HL-60 (cell line): ENCODE results near the gene RGS11.
"Not testable (repeated sequence)": the region's sequence is repeated elsewhere in the genome, so short reads cannot be mapped to it uniquely, and the experiment has no call there.

Experiments used
- DNase-seq, 2 experiments: peaks; one replicate each; pipeline ENCODE4 v3.0.0-alpha.2; 2010 to 2020; ENCODE audit warnings: low read depth in 1 of 2, low spot score in 1 of 2
- H3K27ac ChIP-seq: fragments of 250-450 bp; sonication (Bioruptor Pico); replicated peaks from 2 replicates; pipeline ENCODE4 v1.5.1; 2020; ENCODE audit warnings: mild to moderate bottlenecking, moderate library complexity
- H3K27me3 ChIP-seq: fragments of 250-450 bp; sonication (Bioruptor Pico); 2 replicates; pipeline ENCODE4 v1.5.1; 2021; ENCODE audit warnings: mild to moderate bottlenecking, moderate library complexity; ENCODE audit not compliant: insufficient read depth, poor library complexity, severe bottlenecking
- H3K4me3 ChIP-seq: replicated peaks from 2 replicates; pipeline ENCODE4 v1.5.1; 2011; ENCODE audit warnings: mild to moderate bottlenecking, control low read depth, low read length; ENCODE audit not compliant: insufficient read depth
- CTCF ChIP-seq: IDR thresholded peaks from one replicate; pipeline ENCODE4 v1.5.1; 2011; ENCODE audit warnings: low read length, control low read depth, inconsistent platforms; ENCODE audit not compliant: insufficient read depth
- GABPA ChIP-seq: IDR thresholded peaks from 2 replicates; pipeline ENCODE4 v1.6.1; 2012; ENCODE audit warnings: low read depth
- POLR2AphosphoS5 ChIP-seq: IDR thresholded peaks from 2 replicates; pipeline ENCODE4 v1.6.1; 2012; ENCODE audit warnings: low read depth
- REST ChIP-seq: IDR thresholded peaks from 2 replicates; pipeline ENCODE4 v1.6.1; 2012; ENCODE audit warnings: low read depth; ENCODE audit not compliant: insufficient replicate concordance
- SPI1 ChIP-seq: IDR thresholded peaks from 2 replicates; pipeline ENCODE4 v1.6.1; 2012; ENCODE audit warnings: low read depth, mild to moderate bottlenecking, borderline replicate concordance

The RGS11 gene

GRCh38 chr16:267562-267961 is 8.2 kb downstream of the RGS11 start:
- not testable (repeated sequence) for DNase-seq, H3K27ac ChIP-seq, H3K4me3 ChIP-seq, H3K27me3 ChIP-seq

- H3K27ac ChIP-seq, result no peak overlapping the region
- TF ChIP-seq GABPA (no peak), CTCF (no peak), POLR2AphosphoS5 (no peak)
- H3K27me3 ChIP-seq, result peaks cover 3% of the 10 kb centered on the region
- no peak overlapping the region for H3K4me3 ChIP-seq
- DNase-seq, result no peak
Observed at GRCh38 chr16:266258-267164, 9.2 kb downstream of the RGS11 start.

- Histone ChIP-seq H3K27me3 (peaks cover 3% of the 10 kb centered on the region), H3K27ac (no peak overlapping the region), H3K4me3 (no peak overlapping the region)
- no peak for DNase-seq
- TF ChIP-seq CTCF (no peak), GABPA (no peak), POLR2AphosphoS5 (no peak), REST (no peak), SPI1 (no peak)
Observed at GRCh38 chr16:265711-266110, 10.0 kb downstream of the RGS11 start.

- peaks cover 3% of the 10 kb centered on the region for H3K27me3 ChIP-seq
- no peak overlapping the region for H3K27ac ChIP-seq
- H3K4me3 ChIP-seq, result no peak overlapping the region
- TF ChIP-seq CTCF (no peak), GABPA (no peak), POLR2AphosphoS5 (no peak), REST (no peak), SPI1 (no peak)
- no peak for DNase-seq
Observed at GRCh38 chr16:265002-265529, 10.7 kb downstream of the RGS11 start.
